Vagina (tissue), 2 donors: ENCODE measurements around the gene UPP2.

ENCODE experiments used
- POLR2A ChIP-seq, 2 donors: fragments of 450-650 bp; IDR thresholded peaks; one replicate each; pipeline ENCODE4 v1.6.1; 2017; ENCODE audit warnings: antibody characterized with exemption in 2 of 2, mild to moderate bottlenecking in 2 of 2, moderate library complexity in 2 of 2
- POLR2AphosphoS5 ChIP-seq, 2 donors: sonication (generic); formaldehyde crosslinking; IDR thresholded peaks; one replicate each; pipeline ENCODE4 v1.9.0; 2017; ENCODE audit warnings: antibody characterized with exemption in 2 of 2, mild to moderate bottlenecking in 2 of 2, low read depth in 1 of 2; ENCODE audit not compliant: insufficient read depth in 1 of 2
- TF ChIP-seq, protein P1 (sequence below), 3 experiments: fragments of 450-650 bp in 2 of 3; fragments of 200-600 bp in 1 of 3; sonication (generic) in 1 of 3; IDR thresholded peaks; one replicate each; pipeline ENCODE4 v1.5.1; 2017 to 2019; ENCODE audit warnings: antibody characterized with exemption in 3 of 3, mild to moderate bottlenecking in 2 of 3, moderate library complexity in 2 of 3

GRCh38 chr2:158098178-158098577 lies 3.5 kb upstream of the UPP2 start:
- TF ChIP-seq POLR2AphosphoS5 (IDR thresholded peaks at IDR 0.05; ENCODE audit: insufficient read depth in 1 of 2, low read depth in 1 of 2) (no peak), POLR2A (IDR thresholded peaks at IDR 0.05) (no peak)
- TF ChIP-seq, protein P1, sequence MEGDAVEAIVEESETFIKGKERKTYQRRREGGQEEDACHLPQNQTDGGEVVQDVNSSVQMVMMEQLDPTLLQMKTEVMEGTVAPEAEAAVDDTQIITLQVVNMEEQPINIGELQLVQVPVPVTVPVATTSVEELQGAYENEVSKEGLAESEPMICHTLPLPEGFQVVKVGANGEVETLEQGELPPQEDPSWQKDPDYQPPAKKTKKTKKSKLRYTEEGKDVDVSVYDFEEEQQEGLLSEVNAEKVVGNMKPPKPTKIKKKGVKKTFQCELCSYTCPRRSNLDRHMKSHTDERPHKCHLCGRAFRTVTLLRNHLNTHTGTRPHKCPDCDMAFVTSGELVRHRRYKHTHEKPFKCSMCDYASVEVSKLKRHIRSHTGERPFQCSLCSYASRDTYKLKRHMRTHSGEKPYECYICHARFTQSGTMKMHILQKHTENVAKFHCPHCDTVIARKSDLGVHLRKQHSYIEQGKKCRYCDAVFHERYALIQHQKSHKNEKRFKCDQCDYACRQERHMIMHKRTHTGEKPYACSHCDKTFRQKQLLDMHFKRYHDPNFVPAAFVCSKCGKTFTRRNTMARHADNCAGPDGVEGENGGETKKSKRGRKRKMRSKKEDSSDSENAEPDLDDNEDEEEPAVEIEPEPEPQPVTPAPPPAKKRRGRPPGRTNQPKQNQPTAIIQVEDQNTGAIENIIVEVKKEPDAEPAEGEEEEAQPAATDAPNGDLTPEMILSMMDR (IDR thresholded peaks at IDR 0.05) = no peak
